HG03439 (cell line): ENCODE data around the gene HIKESHI.
"Not testable (repeated sequence)": the region's sequence is repeated elsewhere in the genome, so short reads cannot be mapped to it uniquely, and the experiment has no call there.

Source experiments
- ATAC-seq: cut with Tn5 transposase; IDR thresholded peaks from one replicate; pipeline ENCODE4 v1.9.1; 2021; ENCODE audit warnings: mild to moderate bottlenecking, moderate library complexity; ENCODE audit not compliant: unreplicated experiment

HIKESHI gene, protein sequence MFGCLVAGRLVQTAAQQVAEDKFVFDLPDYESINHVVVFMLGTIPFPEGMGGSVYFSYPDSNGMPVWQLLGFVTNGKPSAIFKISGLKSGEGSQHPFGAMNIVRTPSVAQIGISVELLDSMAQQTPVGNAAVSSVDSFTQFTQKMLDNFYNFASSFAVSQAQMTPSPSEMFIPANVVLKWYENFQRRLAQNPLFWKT

DNA sequence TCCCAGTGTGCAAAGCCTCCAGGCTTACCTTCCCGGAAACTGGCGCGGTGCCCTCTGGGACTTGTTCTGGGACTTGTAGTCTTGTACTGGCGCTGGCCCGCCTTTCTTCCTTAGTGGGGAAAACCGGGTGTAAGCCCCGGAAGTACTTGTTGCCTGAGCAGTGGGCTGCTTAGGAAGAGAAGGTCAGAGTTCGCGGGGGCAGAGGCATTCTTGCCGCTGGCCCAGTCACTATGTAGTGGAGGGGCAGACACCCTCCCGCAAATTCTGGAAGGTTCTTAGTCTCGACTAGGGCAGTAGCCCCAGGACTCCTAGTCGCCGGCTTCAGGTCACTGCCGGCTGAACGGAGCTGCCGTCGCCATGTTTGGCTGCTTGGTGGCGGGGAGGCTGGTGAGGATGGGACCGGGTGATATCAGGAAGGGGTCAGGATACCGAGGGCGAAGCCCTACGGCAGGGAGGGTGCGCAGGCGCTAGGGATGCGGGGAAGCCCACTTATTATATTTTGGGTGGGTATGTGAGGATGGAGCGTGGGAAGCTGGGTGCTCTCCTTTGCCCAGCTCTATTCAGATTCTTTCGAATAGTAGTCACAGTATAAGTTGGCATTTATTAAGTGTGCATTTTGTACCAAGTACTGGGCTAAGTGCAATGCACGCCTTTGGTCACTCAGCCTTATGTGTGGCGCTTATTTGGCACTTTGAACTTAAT, at the start of gene HIKESHI:
HIKESHI (plus strand) TSS at position 149 of the 702 bp plus-strand sequence; CDS start at position 358, 209 bp downstream.
- peak; percentile 99 for ATAC-seq

DNA sequence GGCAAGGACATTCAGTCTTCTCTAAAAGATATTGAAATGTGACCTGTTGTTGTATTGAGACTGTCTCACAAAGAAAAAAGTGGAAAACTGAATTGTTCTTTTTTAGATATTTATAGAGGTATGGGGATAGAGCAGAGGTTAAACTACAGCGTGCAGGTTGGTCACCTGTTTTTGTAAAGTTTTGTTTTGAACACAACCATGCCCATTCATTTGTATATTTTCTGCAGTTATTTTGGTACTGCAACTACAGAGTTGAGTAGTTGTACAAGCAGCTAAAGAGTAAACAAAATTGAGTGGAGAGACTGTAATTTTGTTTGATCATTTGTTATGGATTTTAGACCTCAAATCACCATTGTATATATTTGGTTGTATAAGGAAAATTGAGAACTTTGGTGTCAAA, 46.1 kb upstream of the HIKESHI start:
- peak; percentile 94 for ATAC-seq

DNA sequence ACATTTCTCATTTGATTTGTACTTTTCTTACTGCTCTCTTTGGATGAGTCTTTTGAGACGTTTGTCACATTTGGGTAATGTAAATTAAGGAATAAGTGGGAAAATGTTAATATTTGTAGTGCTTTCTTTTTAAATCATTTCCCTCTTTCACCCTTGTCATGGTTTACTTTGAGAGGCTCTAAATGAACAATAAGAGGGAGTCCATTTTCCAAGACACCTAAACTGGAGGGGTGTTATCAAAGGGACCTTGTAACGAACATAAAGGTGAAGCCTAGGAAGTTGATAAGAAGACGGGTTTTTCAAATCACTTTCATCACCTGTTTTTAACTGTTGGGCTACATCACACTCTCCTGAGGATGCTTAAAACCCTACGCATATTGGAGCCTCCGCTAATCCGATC, 45.4 kb upstream of the HIKESHI start:
- ATAC-seq = no peak

DNA sequence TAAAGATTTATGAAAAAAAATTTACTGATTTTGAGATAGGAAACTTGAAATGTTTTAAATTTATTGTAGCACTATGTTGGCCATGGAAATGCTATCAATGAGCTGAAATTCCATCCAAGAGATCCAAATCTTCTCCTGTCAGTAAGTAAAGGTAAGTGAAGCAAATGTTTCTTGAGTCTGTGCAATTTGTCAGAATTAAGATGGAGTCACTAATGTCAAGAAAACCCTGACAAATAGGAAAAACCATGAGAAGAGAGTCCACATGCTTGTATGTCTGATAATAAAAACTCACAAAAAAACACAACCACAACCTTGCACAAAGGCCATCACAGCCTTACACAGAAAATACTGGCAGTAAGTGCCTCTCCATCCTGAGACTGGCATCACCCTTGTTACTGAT, 44.6 kb upstream of the HIKESHI start:
- no peak for ATAC-seq

DNA sequence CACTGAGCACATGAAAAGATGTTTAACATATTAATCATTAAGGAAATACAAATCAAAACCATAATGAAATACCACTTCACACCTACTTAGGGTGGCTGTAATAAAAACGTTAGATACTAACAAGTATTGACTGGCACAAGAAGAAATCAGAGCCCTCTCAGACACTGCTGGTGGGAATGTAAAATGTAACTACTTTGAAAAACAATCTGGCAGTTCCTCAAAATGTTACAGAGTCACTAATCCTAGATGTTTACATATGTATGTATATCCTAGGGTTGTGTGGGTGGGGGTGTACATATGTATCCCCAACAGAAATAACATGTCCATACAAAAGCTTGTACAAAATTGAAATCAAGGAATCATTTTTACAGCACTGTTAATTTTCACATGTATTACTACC, 42.3 kb upstream of the HIKESHI start:
- no peak for ATAC-seq

DNA sequence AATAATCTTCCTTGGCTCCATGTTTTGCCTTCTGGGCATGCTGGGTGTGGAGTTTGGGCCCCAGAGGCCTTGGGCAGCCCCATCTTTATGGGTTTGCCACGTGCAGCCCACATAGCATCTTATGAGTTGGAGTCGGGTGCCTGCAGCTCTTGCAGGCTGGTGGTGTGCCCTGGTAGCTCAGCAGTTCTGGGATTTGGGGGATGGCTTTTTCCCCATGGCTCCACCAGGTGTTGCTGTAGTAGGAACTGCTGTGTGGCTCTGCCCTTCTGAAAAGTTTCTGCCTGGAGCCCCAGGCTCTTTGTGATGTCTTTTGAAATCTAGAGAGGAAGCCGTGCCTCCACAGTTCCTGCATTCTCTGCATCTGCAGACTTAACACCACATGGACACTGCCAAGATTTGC, 40.7 kb upstream of the HIKESHI start:
- no peak for ATAC-seq

DNA sequence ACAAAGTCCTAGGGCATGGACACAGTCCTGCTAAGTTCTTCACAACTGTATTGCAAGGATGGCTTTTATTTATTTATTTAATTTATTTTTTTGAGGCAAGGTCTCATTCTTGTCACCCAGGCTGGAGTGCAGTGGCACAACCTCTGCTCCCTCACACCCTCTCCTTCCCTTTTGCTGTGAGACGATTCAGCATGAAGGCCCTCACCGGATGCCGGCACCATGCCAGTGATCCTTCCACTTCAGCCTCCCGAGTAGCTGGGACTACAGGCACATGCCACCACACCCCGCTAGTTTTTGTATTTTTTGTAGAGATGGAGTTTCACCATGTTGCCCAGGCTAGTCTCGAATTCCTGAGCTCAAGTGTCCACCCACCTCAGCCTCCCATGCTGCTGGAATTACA, 39.7 kb upstream of the HIKESHI start:
- no peak for ATAC-seq

DNA sequence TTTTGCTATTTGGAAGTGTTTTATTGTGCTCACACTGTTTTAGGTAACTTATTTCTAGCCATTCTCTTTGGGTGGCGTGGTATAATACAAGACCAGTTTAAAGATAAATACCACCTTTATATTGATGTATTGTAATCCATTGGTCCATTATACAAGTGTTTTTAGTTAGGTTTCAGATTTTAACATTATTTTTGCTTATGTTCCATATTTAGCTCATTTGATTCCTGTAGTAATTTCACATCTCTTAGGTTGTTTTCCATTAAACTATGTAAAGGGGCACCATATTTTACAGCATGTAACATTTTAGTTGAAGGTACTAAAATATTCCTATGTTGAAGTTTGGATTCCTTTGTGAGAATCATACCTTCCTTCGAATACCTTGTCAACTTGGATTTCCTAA, 37.4 kb upstream of the HIKESHI start:
- ATAC-seq = no peak

DNA sequence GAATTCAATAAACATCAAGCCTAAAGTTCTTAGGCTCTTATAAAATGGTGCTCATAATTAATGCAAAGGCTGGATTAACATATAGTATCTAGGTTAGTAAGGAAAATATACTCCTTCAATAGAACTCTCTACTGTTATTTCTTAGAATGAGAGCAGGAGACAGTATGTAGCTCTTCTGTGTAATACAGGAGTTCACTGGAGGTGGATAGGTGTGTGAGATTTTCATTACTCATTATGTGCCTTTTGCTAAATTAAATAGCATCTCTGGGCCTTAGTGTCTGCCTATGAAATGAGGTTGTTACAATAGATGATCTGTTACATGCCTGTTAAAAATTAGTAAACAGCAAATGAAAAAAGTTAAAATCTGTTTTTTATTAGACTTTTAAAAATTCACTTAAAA, 36.8 kb upstream of the HIKESHI start:
- ATAC-seq = no peak

DNA sequence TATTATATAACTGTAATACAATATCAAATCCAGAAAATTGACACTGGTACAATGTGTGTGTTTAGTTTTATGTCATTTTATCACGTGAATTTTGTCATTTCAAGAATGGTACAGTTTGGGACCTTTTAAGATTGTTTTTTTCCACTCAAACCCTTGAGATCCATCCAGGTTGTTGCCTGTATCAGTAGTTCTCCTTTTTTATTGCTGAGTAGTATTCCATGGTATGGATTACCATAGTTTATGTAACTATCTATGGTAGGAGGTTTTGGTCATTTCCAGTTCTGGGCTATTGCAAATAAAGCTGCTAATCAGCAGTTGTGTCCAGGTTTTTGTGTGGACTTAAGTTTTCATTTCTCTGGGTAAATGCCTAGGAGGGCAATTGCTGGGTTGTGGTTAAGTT, 32.4 kb upstream of the HIKESHI start:
- no peak for ATAC-seq

DNA sequence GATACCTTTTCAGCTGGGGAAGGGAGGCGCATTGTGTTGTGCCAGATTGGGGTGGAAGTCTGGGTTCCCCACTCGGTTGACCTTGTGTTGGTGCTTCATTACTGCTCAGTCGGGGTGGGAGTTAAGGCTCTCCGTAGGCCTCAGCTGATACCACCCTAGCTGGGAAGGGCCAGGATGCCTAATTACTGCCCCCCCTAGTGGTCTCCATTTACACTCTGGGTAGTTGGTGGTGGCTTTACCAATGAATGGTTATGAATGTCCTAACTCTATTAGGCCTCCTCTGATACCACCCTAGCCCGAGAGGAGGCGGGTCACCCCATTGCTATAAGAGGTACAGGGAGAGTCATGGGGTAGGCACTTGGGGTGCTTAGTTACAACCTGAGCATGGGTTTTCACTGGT, 27.5 kb upstream of the HIKESHI start:
- ATAC-seq = no peak

DNA sequence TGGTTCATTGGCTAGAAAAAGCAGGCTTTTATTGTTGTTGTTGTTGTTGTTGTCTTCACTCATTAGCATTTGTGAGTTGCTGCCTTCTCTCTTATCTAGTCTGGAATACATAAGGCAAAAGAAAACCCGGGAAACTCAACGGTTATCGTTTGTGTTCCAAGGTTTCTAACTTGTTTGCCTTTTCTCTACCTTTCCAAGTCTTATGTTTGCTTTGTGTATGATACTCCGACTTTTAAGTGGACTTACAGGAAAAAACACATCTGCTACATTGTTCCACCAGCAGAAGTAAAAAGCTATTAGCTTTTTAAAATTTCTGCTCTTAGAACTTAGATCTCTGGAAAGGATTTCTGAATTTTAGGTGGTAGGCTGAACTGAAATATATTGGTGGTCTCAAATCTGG, 27.0 kb upstream of the HIKESHI start:
- no peak for ATAC-seq

DNA sequence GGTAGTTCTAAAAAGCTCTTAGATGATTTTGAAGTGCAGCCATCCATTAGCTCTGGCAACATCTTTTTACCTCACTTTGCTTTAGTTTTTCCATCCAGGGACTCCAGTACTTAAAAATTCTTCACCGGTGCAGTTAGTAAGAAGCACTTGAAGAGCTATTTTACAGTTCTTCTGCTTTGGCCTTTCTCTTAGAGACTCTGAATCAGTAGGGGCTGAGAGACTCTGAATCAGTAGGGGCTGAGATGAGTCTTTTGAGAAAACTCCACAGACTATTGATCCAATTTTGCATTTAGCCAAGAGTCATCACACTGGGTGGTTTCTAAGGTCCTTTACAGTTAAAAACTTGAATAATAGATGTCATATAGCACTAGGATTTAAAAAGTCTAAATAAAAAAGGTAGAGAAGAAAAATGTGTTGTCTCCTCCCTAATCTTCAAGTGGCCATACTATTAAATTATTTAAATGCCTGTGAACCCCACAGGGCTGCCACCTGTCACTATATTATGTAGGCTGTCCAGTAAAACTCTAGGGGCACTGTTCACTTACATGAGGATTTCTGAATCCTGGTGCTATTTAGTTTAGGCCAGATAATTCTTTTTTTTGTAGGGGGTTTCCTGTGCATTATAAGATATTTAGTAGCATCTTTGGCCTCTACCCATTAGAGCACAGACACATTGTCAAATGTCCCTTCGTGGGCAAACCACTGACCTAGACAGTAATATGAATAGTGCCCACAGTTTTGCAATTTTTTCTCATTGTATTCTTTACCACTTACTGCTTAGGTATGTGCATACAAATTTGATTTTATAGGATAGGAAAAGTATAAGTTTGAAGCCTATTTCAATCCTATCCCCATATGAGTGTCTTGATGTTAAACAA, 26.3 kb upstream of the HIKESHI start:
- no peak for ATAC-seq

DNA sequence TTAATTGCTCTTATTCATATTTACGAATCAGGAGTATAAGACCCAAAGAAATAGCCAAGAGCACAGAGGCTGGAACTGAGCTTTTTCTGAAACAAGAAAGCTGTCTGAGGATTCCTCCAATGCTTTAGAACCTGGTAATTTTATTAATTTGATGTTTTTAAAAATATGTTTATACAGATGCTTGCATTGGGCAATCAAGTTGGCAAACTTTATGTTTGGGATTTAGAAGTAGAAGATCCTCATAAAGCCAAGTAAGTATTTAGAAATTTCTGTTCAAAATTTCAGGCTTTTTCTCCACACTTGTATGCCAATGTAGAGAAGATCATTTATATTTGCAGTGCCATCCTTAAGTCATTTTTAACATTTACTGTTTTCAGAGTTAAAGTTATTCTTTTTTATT, 24.3 kb upstream of the HIKESHI start:
- no peak for ATAC-seq

DNA sequence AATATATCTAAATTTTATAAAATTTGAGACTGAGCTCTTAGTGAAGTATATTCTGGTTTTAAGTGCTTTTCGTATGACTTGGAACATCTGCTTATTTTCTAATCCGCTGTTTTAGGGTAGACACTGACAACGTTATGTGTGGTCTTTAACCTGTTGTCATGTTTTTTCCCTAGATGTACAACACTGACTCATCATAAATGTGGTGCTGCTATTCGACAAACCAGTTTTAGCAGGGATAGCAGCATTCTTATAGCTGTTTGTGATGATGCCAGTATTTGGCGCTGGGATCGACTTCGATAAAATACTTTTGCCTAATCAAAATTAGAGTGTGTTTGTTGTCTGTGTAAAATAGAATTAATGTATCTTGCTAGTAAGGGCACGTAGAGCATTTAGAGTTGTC, 23.8 kb upstream of the HIKESHI start:
- no peak for ATAC-seq

DNA sequence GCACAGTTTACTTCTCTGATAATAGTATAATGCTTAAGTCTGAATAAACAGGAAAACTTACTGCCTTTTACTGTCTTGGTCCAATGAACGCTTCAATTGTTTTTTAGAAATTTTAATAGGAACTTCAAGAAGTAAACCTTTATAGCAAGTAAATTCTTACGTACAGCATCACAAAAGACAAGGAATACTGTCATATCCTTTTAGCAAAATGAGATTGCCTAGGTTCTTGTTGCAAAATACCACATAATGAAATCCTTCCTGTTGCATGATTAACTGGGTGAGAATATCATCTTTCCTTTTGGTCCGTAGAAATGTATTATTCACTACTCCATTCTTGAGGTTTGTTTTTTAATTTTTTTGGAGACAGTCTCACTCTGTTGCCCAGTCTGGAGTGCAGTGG, 22.3 kb upstream of the HIKESHI start:
- ATAC-seq = no peak

DNA sequence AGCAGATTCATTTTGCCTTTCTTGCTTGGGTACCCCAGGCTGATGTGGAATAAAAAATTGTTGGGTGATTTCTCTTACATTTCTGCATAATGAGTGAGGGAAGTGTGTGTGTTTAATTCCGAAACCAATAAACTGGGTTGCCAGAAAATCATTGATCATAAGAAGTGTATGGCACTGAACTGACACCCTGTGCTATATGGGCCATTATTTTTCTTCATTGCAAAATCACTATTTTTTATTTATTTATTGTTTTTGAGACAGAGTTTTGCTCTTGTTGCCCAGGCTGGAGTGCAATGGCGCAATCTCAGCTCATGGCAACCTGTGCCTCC, 14.6 kb upstream of the HIKESHI start:
- no peak for ATAC-seq

DNA sequence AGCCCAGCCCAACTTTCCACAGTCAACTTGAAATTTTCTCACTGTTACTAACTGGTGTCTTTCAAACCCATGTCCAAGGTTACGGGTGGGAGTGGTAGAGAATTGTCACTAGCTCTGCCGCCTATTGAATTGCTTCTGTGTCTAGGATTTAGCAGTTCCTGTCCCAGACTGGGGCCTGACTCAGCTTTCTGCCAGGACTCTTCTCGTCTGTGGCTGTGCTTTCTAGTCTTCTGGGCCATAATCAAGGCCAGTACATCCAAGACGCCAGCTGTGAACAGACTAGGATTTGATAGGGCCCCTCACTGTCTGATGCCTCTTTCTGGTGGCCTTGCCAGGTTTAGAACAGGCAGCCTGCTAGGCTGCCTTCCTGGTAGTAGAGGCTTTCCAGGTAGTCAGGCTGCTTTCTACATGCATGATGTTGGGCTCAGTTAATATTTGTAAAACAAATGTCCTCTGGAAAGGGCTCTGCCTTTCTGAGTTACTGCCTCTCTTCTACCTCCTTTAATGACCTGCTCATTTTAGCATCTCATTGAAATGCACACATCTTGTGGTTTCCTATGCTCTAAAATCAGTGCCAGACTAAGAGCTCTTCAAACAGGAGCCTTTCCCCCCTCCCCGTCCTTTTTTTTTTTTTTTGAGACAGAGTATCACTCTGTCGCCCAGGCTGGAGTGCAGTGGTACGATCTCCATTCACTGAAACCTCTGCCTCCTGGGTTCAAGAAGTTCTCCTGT, 13.1 kb upstream of the HIKESHI start:
- ATAC-seq = no peak

DNA sequence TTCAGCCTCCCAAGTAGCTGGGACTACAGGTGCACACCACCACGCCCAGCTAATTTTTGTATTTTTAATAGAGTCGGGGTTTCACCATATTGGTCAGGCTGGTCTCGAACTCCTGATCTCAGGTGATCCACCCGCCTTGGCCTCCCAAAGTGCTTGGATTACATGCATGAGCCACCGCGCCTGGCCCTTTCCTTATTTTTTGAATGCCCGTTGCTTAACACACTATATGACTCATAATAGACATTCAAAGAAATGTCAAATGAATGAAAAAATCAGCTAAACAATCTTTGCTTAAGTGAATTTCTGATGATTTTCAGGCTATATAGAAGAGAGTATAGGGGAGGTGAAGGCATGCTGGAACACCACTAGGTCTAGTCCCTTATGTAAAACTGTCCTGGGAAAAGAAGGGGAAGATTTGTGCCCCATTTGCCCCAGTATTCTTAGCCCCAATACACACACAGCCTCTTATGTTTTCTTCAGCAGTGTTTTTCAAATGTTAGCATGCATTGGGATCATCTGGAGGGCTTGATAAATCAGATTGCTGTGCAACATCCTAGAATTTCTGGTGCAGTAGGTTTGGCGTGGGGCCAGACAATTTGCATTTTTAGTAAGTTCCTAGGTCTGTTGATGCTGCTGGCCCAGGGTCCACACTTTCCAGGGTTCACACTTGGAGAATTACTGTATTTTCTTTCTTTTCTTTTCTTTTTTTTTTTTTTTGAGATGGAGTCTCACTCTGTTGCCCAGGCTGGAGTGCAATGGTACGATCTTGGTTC, 12.3 kb upstream of the HIKESHI start:
- ATAC-seq = not testable (repeated sequence)

DNA sequence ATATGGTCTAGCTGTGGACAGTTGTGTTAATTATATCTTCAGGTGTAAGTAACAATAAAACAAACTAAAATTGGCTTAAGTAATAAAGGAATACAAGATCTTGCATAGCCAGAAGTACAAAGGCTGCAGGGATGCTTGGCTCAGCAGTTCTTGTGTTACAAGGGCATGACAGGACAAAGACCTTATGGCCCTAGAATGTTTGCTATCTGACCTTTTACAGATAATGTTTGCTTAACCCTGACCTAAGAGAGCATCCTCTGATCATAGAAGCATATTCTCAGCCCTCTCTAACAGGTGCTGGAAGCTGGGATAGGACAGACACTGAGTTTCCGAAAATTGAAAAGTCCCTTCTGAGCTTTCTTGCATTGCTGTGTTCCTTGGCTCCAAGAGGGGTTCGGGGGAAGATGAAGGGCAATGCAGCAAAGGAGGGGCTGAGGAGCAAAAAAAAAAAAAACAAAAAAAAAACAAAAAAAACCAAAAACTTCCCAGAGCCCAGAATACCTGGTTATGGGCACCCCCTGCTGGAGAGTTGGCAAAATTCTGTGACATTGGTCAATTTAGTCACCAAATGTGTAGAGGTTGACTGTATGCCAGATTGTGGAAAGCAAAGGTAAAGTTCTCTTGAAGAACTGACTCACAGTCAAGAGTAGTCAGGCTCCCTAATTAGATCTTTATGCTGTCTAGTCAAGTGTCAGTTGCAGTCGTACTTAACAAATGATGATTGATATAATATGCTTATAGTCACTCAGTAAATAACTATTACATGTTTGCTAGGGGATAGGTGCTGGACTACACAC, 10.4 kb upstream of the HIKESHI start:
- peak; percentile 35 for ATAC-seq
